ENCODE results near the gene FSIP1.

The FSIP1 gene

DNA sequence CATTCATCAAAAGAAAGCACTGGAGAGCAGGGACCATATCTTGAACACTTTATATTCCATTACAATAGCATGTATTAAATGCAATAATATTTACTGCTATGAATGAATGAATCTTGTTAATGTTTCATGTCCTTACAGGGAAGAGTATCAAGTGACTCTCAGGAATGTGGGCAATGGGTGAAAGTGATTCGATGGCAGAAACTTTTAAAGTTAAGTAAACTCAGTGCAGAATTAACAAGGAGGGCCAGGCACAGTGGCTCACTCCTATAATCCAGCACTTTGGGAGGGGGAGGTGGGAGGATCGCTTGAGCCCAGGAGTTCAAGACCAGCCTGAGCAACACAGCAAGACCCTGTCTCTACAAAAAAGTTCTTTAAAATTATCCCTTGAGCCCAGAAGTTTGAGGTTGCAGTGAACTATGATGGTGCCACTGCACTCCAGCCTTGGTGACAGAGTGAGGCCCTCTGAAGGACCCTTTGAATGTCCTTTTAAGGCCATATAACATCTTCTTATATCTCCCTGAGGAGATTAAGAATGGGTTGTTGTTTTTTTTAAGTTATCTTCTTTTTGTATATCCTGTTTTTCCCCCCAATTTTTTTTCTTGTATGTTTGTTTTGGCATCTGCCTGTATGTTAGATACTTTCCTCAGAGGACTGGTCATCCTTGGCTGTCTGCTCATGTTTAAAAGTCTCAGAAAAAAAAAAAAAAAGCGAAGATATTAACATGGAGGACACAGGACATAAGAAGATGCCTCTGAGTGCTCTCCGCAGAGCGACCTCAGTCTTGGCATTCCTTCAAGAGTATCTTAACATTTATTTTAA, 9.6 kb upstream of the FSIP1 start:
- DNase-seq: no peak

DNA sequence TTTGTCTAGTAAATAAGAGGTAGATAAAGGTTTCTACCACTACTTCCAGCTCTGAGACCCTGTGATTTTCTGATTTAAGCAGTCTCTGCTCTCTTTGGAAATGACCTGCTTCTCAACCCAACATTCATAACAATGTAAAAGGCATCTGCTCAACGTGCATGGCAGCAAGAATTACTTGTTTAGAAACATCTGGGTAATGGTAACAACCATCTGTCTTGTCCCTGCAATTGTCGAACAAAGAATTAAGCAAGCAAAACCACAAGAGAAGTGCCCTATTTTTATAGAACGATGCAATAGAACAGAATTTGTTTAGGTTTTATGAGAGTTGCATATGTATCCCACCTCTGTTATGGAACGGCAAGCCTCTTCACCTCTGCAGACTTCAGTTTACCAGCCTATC, 7.1 kb upstream of the FSIP1 start:
- DNase-seq: no peak

DNA sequence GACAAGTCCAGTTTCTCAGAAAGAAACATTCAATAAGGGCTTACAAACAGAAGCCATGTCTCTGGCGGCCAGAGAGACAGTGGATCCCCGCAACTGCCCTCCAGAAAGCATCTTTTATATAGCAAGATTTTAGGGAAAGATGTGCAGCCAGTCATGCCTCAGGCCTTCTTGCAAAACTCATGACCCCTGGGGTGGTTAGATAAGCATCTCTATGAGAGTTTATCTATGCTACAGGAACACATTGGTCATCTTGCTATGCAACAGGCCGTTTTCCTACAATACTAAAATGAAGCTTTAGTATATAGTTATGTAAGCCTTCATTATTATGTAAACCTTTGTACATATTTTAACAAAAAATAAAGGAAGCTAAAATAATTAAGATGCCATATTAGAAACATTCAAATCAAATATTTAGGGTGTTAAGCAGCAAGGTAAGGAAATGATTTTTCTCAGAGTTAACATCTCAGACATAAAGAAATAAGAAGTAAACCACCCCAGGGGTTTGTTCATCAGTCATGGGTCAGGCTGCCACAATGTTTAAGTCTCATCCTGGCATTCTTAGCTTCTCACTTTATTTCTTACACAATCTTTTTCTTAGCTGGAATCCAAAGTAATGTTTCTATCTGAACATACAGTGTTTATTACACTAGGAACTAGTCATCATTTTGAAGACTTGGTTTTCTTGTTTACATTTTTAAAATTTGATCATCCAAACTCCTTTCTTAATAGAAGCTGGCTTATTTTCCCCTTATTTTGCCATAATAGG, 6.3 kb upstream of the FSIP1 start:
- DNase-seq: no peak

DNA sequence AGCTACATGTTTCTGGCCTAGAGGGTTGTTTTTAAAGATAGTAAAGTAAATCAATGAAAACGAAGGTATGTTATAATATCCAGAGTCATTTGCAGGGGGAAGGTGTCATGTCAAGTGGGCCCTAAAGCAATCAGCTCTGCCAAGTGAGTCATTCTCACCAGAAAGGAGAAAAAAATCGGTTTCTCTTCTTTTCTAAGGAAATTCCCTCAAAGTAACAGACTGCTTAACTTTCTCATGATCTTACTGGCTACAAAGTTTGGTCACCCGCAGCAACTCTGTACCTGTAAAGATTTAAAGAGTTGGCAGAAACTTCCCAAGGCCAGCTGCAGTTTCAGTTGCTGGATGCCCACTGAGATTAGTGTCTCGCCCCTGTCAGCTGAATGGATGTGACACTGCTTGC, 5.5 kb upstream of the FSIP1 start:
- DNase-seq: no peak

DNA sequence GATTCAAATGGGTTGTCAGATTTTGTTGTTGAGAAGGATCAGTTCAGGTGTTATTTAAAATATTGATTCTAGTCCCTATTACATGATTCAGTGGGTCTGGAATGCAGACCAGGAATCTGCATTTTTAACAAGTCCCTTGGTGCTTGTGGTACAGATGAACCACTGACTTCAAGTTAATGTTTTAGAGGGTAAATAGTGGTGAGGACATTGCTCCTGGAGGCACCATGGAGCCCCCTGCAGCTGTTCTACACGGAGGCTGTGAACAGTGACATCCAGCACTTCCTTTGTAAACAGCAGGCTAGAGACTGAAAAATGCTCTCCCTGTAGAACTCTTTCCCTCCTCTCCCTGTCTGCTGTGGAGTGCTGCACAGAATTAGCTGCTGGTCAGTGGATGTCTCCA, 4.8 kb upstream of the FSIP1 start:
- no peak for DNase-seq

DNA sequence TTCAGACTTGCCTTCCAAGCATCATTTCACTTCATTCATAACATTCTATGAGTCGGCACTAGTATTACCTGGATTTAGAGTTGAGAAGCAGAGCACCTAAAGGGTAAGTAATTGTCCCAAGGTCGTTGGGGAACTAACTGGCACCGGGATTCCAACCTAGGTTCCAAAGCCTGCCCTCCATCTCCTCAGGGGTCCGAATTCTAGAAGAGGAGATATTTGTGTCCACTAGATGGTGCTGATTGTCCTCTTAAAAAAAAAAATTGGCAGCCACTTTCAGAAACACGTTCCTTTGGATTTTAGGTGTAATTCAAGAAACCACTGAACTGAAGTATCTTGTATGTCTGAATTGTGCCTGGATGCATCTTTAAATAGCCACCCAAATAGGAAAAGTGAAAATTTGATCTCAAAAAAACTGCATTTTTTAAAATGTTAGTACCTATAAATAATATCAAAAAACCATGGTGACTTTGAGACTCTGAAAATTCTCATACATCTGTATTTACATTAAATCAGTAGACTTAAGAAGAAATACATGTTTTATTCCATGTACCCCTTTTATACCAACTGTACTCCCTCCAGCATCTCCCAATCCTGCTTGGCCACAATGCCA, 3.9 kb upstream of the FSIP1 start:
- DNase-seq: peak; percentile 8

DNA sequence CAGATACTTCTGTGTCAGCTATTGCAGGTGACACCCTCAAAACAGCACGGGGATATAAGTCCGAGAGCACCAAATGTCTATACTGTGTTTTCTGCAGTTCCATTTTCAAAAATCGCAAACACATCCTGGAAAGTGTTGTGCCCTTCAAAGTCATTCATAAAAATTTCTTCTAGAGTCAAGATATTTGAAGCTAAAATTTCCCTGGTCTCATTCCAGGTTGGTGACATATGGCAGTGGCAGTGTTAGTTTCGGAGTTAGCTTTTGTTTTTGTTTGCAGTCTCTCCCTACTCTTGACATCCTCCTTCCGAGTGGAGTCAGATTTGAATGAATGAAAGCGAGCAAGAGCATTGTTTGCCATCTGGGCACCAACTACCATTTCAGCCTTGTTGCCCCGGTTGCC, 3.2 kb upstream of the FSIP1 start:
- no peak for DNase-seq

DNA sequence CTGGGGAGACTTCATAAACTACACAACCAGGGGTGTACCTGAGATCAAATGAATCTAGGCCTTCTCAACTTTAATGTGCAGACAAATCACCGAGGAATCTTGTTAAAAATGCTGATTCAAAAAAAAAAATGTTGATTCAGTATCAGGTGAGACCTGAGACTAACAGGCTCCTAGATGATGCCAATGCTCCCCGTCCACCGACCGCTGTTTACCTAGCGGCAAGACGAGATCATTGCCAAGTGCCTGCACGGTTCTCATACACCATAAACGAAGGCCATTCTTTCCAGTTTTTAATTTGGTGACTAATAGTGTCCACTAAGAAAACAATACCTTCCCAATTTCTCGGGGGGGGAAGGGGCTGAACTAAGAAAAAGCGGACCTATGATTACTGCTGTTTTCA, 2.5 kb upstream of the FSIP1 start:
- no peak for DNase-seq

DNA sequence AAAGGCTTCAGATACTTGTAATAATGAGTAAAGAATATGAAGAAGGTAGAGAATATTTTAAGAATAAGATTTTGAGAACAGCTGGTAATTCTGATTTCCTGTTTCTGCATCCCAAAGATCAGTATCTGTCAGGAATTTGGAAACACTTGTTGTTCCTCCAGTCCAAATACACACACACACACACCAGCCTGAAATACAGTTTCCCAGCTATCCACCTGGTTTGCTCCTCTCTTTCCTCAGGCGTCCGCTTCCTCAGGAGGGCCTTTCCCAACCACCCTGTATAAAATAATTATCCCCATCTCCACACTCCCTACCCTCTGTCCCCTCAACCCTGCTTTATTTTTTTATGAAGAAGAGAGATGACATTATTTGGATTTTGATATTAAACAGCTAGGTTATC, 2.0 kb upstream of the FSIP1 start:
- no peak for DNase-seq

DNA sequence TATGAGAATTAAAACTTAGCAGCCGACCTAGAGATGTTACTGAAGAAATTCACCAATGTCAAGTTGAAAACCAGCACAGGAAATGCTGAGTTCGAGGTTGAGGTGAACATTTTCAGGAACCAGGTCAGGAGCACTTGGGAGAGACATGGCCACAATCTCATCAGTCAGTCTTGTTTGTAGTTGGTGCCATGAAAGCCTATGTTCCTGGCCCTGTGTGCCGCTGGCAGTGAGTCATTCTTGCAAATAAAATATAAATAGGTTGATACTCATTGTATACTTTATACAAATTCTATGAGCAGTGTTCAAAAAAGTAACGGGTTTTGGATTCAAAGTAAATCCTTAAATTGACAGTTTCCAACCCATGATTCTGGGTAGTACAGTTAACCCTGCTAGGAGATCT, 1.5 kb upstream of the FSIP1 start:
- no peak for DNase-seq

DNA sequence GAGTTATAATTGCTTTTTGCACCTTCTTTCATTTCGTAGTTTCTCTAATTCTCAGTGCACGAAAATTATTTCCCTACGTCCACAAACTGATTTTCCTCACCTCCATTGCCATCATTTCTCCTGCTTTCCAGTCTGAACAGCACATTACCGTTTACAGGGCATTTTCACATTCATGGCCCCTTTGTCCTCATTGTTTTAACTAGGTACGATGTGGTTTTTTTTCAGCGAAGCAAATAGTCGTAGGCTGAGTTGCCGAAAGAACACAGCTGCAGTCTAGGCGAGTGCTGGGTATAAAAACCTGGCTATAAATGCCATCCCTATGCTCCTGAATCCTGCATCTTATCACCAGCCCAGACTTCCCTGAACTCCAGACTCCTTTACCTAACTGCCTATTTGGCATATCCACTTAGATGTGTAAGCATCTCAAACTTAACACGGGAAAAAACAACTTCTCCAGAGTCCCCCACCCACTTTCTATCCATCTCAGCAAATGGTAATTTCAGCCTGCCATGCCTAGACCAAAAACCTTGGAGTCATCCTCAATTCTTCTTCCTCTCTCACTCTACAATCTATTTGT, 691 bp upstream of the FSIP1 start:
- no peak for DNase-seq

DNA sequence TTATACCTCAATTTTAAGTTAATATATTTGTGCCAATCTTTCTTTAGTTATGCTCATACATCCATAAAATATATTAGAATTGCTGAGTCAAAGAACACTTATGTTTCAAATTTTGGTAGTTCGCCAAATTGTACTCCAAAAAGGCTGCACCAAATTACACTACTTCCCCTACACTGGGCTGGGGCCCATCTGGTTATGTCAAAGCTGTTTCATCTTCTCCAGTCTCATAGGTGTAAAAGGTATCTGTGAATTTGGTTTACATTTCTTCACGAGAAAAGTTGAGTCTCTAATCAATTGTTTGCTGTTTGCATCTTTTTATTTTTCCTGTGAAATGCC, 706 bp downstream of the FSIP1 start:
- DNase-seq: no peak

DNA sequence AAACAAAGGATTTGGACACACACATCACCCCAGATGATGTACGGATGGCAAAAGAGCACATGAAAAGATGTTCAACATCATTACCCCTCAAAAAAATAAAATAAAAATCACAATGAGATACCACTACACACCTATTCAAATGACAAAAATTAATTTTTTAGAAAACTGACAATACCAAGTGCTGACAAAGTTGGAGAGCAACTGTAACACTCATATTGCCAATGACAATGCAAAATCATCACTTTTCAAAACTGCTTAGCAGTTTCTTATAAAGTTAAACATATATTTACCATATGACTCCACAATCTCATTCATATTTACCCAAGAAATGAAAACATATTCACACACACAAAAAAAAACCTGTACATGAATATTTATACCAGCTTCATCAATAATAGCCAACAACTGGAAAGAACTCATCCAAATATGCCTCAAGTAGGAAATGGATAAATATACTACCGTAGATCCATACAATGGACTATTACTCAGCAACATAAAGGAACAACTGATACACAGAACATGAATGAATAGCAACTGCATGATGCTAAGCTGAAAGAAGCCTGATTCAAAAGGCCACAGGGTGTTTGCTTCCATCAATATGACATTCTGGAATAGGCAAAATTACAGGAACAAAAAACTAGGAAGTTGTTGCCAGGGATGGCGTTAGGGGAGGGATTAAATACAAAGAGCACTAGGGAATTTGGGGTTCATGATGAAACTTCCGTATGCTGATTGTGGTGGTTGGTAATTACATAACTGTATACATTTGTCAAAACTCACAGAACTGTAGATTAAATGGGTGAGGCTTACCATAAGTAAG, 1.3 kb downstream of the FSIP1 start:
- no peak for DNase-seq

DNA sequence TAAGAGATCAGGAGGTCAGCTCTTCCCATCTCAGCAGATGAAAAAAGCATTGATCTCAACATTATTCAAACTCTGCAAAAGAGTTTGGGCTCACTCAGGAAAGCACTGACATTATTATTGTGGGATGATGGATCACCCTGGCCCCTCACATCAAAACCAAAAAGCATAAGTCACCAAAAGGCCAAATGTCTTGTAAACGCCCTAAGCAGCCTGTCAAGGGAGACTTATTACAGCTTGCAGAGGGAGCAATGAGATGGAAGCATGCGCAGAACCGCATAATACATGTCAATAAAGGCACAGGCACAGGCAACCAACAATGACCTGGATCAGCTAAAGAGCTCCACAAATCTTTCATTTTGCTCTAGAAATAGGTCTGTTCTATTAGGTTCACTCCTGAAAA, 4.6 kb downstream of the FSIP1 start:
- no peak for DNase-seq

DNA sequence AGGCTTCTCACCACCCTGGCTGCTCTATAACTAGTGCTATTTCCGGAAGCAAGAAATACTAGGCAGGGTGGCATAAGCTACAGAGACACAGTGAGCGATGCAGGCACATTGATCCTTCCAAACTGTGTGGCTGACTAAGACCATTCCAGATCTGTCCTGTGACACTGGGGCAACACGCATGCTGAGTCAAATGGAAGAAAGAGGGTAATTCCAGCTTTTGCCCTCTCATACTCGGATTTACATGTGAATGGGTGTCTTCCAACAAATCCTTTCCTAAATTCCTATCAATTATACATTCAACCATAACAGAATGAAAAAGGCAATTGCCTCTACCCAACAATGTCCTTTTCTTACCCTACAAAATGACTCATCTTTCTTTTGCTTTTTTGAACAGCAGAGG, 5.1 kb downstream of the FSIP1 start:
- no peak for DNase-seq

DNA sequence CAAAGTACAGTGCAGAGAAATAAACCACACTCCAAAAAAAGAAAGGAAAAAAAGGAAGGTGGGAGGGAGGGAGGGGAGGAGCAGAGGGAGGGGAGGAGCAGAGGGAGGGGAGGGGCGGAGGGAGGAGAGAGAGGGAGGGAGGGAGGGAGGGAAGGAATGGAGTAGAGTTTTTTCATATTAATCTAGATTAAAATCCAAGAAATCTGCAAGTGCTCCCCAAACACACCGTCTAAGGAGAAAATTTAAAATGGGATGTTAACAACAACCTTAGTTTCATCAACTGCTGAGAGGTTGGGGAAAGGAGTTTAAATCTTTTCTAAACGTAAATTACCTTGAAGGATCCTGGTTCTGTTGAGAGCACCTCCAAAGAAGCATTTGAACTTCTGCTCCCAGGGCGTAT, 6.6 kb downstream of the FSIP1 start:
- no peak for DNase-seq

DNA sequence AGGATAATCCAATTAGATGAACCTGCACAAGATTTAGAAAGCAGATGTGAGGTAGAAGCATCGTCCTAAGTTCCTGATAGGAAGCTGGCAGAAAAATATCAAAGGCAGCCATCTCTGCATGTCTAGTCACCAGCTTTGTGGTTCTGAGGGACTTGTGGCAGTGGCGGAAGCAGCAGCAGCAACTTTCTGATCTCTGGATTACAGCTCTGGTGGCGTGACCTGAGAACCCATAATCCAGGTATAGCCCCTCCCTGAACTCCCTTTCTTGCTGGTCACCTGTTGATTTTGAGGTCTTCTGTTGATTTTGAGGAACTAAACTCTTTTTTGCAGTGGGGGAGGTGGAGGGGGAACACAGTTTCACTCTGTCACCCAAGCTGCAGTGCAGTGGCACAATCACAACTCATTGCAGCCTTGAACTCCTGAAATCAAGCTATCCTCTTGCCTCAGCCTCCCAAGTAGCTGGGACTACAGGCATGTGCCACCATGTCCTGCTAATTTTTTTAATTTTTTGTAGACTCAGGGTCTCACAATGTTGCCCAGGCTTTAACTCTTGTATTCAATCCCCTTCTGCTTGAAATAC, 7.9 kb downstream of the FSIP1 start:
- no peak for DNase-seq

DNA sequence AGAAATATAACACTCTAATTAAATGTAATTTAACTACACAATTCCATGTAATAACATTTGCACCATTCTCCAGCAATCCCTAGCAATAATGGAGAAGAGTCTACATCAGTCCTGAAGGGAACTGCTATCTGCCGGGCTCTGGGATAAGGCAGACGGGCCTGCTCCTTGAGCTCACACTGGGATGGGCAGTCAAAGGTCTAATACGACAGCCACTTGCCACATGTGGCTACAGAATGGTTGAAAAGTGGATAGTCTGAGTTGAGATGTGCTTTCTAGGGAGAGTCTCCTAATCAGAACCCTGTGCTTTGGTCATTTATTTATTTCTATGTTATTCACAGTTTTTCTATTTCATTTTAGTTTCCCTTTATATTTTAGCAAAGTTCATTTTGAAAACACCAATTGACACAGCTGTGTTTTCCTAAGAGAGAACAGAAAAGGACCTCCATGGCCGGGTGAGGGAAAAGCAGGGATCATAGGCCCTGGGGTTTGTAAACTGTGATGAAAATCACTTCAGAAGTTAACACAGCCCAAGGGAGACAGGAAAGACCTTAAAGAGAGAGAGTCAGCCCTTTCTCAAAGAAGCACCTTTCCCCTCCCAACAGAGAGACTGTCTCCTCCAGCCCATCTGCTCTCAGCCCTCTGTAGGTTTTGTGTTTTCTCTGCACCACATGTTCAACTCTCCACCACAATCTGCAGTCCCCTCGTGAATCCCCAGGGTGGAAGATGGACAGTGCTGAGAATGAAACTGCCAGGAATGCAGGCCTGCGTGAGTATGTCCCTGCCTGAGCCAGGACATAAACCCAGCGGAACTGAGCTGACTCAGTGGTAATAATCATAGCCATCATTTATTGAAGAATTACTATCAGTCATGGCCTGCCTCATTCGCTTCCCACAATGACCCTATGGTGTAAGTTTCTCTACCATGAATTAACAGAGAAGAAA, 11.6 kb downstream of the FSIP1 start:
- DNase-seq: peak; percentile 61

DNA sequence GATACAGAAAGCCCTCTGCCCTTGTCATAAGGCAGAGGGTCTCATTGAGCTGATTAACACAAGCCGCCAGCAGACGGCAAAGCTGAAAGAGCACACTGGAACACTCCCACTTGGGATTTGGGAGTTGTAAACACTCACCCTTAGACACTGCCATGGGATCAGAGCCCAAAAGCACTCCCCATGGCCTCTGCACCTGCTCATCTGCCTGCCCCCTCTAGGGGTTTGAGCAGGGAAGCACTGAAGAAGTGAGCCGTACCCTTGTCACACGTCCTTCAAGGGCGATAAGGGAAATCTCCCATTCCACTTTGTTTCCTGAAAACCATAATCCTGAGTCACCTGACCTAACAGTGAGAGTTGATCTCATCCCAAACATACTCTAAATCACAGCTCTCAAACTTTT, 14.7 kb downstream of the FSIP1 start:
- DNase-seq: no peak

DNA sequence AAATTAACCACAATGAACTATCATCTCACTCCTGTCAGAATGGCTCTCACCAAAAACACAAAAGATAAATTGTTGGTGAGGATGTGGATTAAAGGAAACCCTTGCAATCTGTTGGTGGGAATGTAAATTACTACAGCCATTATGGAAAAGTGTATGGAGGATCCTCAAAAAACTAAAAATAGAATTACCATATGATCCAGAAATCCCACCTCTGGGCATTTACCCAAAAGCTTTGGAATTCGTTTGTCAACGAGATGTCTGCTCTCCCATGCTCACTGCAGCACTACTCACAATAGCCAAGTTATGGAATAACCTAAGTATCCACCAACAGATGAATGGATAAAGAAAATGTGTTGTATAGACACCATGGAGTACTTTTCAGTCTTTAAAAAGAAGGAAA, 21.6 kb downstream of the FSIP1 start:
- no peak for DNase-seq

DNA sequence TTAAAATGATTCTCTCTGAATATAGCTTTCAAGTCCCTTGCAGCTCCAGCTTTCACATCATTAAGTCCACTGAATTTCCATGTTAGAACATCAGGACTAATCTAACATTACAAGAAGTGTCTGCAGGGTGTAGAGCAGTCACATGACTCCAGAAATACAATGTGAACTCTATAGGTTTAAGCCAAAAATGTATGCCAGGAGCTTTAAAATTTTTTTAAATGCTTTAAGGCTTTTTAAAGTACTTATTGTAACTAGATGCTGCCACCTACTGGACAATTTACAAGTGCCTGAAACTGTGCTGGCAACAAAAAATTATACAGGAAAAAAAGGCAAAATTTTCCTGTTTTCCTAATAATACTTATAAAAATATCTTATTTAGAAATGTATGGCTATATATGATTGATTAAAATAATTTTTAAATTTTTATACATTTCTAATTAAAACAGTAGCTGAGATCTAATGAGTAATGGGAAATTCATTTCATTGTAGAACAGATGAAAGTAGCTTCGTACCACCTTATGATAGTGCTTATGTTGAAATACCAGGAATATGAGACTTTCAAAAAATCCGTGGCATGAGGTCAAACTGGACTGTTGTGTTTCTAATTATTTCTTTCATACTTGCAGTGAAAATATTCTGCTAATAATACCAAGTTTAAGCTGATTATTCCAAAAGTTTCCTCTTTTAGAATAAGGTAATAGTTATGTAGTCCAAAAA, 25.7 kb downstream of the FSIP1 start:
- peak; percentile 27 for DNase-seq

Data from DMS 273 treated with DMSO at 0.1 percent for 48 hours (cell line).